K562 (cell line): ENCODE results near the gene FAM117A.

ENCODE experiments used
- CEBPG ChIP-seq, 3 experiments: fragments of 200-800 bp in 1 of 3; sonication (Bioruptor generic) in 1 of 3; sonication (generic) in 1 of 3; formaldehyde crosslinking in 1 of 3; IDR thresholded peaks in 2 of 3; conservative IDR thresholded peaks in 1 of 3; 2 replicates each; pipeline versions ENCODE4 v1.6.1 to v1.8.0; 2016 to 2022; ENCODE audit warnings: missing compliant biosample characterization in 2 of 3, missing genetic modification characterization in 2 of 3, mild to moderate bottlenecking in 1 of 3, missing genetic modification reagents in 1 of 3
- ERF ChIP-seq: fragments of 450-650 bp; formaldehyde crosslinking; IDR thresholded peaks from 2 replicates; pipeline ENCODE4 v1.4.0; 2020; ENCODE audit warnings: mild to moderate bottlenecking, mixed read lengths
- FOXA1 ChIP-seq: fragments of 450-650 bp; IDR thresholded peaks from 2 replicates; pipeline ENCODE4 v1.6.1; 2016; ENCODE audit warnings: mild to moderate bottlenecking, borderline replicate concordance
- KDM1A ChIP-seq, 2 experiments: fragments of 450-650 bp; IDR thresholded peaks; 2 replicates each; pipeline ENCODE4 v1.6.1; 2016; ENCODE audit warnings: mild to moderate bottlenecking in 2 of 2
- NFE2L1 ChIP-seq: fragments of 450-650 bp; IDR thresholded peaks from 2 replicates; pipeline ENCODE4 v1.6.1; 2016; ENCODE audit warnings: missing genetic modification characterization, low read depth, mild to moderate bottlenecking, missing compliant biosample characterization, moderate library complexity, borderline replicate concordance
- POLR2A ChIP-seq: fragments of 450-650 bp; conservative IDR thresholded peaks from 2 replicates; pipeline ENCODE4 v1.6.1; 2016
- POLR2AphosphoS5 ChIP-seq: IDR thresholded peaks from 2 replicates; pipeline ENCODE4 v1.6.1; 2011; ENCODE audit warnings: mild to moderate bottlenecking, low read depth, low read length, moderate library complexity; ENCODE audit not compliant: control insufficient read depth, insufficient read depth
- RUNX1 ChIP-seq: sonication (generic); IDR thresholded peaks from 2 replicates; pipeline ENCODE4 v1.6.1; 2016; ENCODE audit warnings: antibody characterized with exemption, low read depth
- TEAD1 ChIP-seq, 2 experiments: fragments of 450-650 bp in 1 of 2; sonication (generic) in 1 of 2; formaldehyde crosslinking; IDR thresholded peaks; 2 replicates each; pipeline versions ENCODE4 v1.4.0 to v1.8.0; 2020 to 2022; ENCODE audit warnings: mild to moderate bottlenecking in 2 of 2, missing genetic modification reagents in 1 of 2
- TF ChIP-seq, protein P1 (sequence below), 3 experiments: IDR thresholded peaks in 2 of 3; conservative IDR thresholded peaks in 1 of 3; 2 replicates each; pipeline ENCODE4 v1.5.1; 2011 to 2012; ENCODE audit warnings: low read length in 3 of 3, mild to moderate bottlenecking in 3 of 3, control low read depth in 2 of 3, improper control_type of control experiment in 1 of 3, inconsistent platforms in 1 of 3, low read depth in 1 of 3, mixed read lengths in 1 of 3, moderate library complexity in 1 of 3; ENCODE audit not compliant: insufficient read depth in 2 of 3

- no peak for TF ChIP-seq TEAD1 (CRISPR knock-in tag; IDR thresholded peaks at IDR 0.05)
- TF ChIP-seq POLR2AphosphoS5, result no peak
- no peak for TF ChIP-seq CEBPG (CRISPR knock-in tag; IDR thresholded peaks at IDR 0.05)
- no peak for TF ChIP-seq CEBPG (tag; conservative IDR thresholded peaks at IDR 0.05 in 1 of 2, IDR thresholded peaks at IDR 0.05 in 1 of 2)
- TF ChIP-seq ERF (CRISPR knock-in tag), result no peak
- TF ChIP-seq FOXA1, result no peak
- no peak for TF ChIP-seq NFE2L1 (tag)
- TF ChIP-seq, protein P1, sequence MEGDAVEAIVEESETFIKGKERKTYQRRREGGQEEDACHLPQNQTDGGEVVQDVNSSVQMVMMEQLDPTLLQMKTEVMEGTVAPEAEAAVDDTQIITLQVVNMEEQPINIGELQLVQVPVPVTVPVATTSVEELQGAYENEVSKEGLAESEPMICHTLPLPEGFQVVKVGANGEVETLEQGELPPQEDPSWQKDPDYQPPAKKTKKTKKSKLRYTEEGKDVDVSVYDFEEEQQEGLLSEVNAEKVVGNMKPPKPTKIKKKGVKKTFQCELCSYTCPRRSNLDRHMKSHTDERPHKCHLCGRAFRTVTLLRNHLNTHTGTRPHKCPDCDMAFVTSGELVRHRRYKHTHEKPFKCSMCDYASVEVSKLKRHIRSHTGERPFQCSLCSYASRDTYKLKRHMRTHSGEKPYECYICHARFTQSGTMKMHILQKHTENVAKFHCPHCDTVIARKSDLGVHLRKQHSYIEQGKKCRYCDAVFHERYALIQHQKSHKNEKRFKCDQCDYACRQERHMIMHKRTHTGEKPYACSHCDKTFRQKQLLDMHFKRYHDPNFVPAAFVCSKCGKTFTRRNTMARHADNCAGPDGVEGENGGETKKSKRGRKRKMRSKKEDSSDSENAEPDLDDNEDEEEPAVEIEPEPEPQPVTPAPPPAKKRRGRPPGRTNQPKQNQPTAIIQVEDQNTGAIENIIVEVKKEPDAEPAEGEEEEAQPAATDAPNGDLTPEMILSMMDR (IDR thresholded peaks at IDR 0.05 in 2 of 3, conservative IDR thresholded peaks at IDR 0.05 in 1 of 3; ENCODE audit: insufficient read depth in 2 of 3, low read depth in 1 of 3, low read length in 3 of 3), result no peak
- no peak for TF ChIP-seq KDM1A (IDR thresholded peaks at IDR 0.05)
- TF ChIP-seq POLR2A, result no peak
- TF ChIP-seq RUNX1, result no peak
Measured at GRCh38 chr17:49795372-49795771, 31.4 kb upstream of the FAM117A start.
